ENCODE results near the gene LTB4R2. TPM values are rescaled to one million over a fixed set of nuclear protein-coding genes. Genes with fewer than 3 reads are reported as not detected.

Gene LTB4R2
- polyA plus RNA-seq, 2 of the 4 experiments (the other 2 are of a cell fraction), result 5.8 to 8.6 TPM

GRCh38 chr14:24312736-24313507 is 3.0 kb downstream of the LTB4R2 start (continued):
- TF ChIP-seq NPAS2 (CRISPR knock-in tag; IDR thresholded peaks at IDR 0.05; ENCODE audit: borderline replicate concordance) (no peak), ELK1 (IDR thresholded peaks at IDR 0.05; ENCODE audit: low read depth, low read length) (no peak), CHD2 (IDR thresholded peaks at IDR 0.05; ENCODE audit: low read length, partially characterized antibody) (no peak)

- DNase-seq (ENCODE audit: low read depth in 1 of 2, low spot score in 1 of 2), result no peak
- peaks cover 11% of the 10 kb centered on the region for H3K4me1 ChIP-seq
- no peaks in the 10 kb centered on the region for H3K9me3 ChIP-seq
- CTCF ChIA-PET, result interaction anchor here (1.5 to 46.6 kb wide), 4 partner anchors 11 to 116 kb away, joined by 3 to 1142 read pairs (median 368); partner anchors contain the start of genes CBLN3, DHRS1, KHNYN and NOP9
- H3K4me3 ChIP-seq, result no peak overlapping the region
- H3K4me2 ChIP-seq, result no peak overlapping the region
- H3K27ac ChIP-seq, result no peak overlapping the region
- TF ChIP-seq EHF (CRISPR knock-in tag; IDR thresholded peaks at IDR 0.05) (no peak), PBX3 (IDR thresholded peaks at IDR 0.05) (no peak), RARB (CRISPR knock-in tag; IDR thresholded peaks at IDR 0.05) (no peak), ELK1 (IDR thresholded peaks at IDR 0.05; ENCODE audit: low read depth, low read length) (no peak), MAX (IDR thresholded peaks at IDR 0.05) (no peak), HEYL (CRISPR knock-in tag; IDR thresholded peaks at IDR 0.05) (no peak), CBX8 (IDR thresholded peaks at IDR 0.05) (no peak), E2F6 (IDR thresholded peaks at IDR 0.05; ENCODE audit: borderline replicate concordance, low read depth) (no peak), SMC3 (IDR thresholded peaks at IDR 0.05) (no peak), NR3C1 (IDR thresholded peaks at IDR 0.05) (no peak), ATOH8 (CRISPR knock-in tag; IDR thresholded peaks at IDR 0.05; ENCODE audit: low read depth) (no peak), CBX2 (IDR thresholded peaks at IDR 0.05; ENCODE audit: borderline replicate concordance, low read depth) (no peak), JUNB (IDR thresholded peaks at IDR 0.05) (no peak), HDAC2 (IDR thresholded peaks at IDR 0.05) (no peak), CHD2 (IDR thresholded peaks at IDR 0.05; ENCODE audit: low read length, partially characterized antibody) (no peak), HES2 (IDR thresholded peaks at IDR 0.05) (no peak), NFE2L2 (conservative IDR thresholded peaks at IDR 0.05; ENCODE audit: low read length) (no peak), POLR2AphosphoS2 (conservative IDR thresholded peaks at IDR 0.05; ENCODE audit: low read length) (no peak)
- ATAC-seq, result no peak
- FAIRE-seq, result no peak
- POLR2A ChIA-PET, result no interaction called here
- WGBS (ENCODE audit: missing lambda C conversion rate), result 86% methylated on average over 2 of the region's 2 CpGs
Observed at GRCh38 chr14:24313913-24314312, 4.0 kb downstream of the LTB4R2 start.
